ENCODE measurements around the gene SETD1B. TPM values are rescaled to one million over a fixed set of nuclear protein-coding genes. Genes with fewer than 3 reads are reported as not detected.
"Not testable (repeated sequence)": the region's sequence is repeated elsewhere in the genome, so short reads cannot be mapped to it uniquely, and the experiment has no call there.

SETD1B gene
- 2.0 and 2.7 TPM in 2 replicates for total RNA-seq (2014; rRNA removed; shearing (Covaris generic))
- polyA plus RNA-seq (2016; fragmentation: Nextera tagmentation; extraction: Ambion mirVana), result 1.7 and 2.0 TPM in 2 replicates

DNA sequence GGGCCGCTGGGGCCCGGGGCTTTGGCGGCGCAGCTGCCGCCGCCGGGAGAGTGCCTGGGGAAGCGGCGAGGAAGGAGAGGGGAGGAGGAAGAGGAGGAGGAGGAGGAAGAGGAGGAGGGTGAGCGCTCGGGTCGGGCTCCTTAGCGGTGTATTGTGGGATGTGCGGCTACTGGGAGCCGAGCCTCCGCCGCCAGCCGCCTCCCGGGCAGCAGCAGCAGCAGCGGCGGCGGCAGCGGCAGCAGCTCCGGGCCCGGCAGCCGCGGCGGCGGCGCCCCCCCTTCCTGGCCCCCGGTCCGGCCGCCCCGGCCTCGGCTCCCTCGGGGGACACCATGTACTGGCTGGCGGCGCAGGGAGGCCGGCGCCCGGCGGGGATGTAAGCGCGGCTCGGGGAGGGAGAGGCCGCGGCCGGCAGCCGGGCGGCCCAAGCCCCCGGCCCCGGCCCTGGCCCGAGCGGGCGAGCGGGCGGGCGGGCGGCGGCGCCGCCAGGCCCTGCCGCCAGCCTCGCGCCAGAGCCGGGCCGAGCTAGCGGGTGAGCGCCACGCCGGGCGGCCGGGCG is at the start of gene SETD1B:
TSS of gene SETD1B (plus strand) at position 149 of the 556 bp plus-strand sequence. CDS start 729 bp downstream, outside the sequence.
- Histone ChIP-seq H3K36me3 (ENCODE audit: low read depth) (no peaks in the 10 kb centered on the region), H3K9ac (peak within 1 kb of the TSS; percentile 99), H3K9me3 (ENCODE audit: low read depth) (no peaks in the 10 kb centered on the region), H3K4me3 (peak within 1 kb of the TSS; percentile 80), H3K27me3 (replicated peaks; ENCODE audit: insufficient read depth) (no peaks in the 10 kb centered on the region), H3F3A (ENCODE audit: insufficient read depth) (peaks cover 21% of the 10 kb centered on the region), H3K27ac (peak within 1 kb of the TSS; percentile 99), H3K4me1 (ENCODE audit: insufficient read depth) (peaks cover 23% of the 10 kb centered on the region), H3K4me2 (ENCODE audit: unreplicated experiment) (peak within 1 kb of the TSS; percentile 98), H3K79me2 (ENCODE audit: insufficient read depth) (peaks cover 65% of the 10 kb centered on the region), H2AFZ (peak within 1 kb of the TSS; percentile 80), H3K9me2 (ENCODE audit: insufficient read depth) (no peaks in the 10 kb centered on the region), H4K20me1 (ENCODE audit: insufficient read depth) (no peaks in the 10 kb centered on the region)
- TF ChIP-seq EZH2phosphoT487 (IDR thresholded peaks at IDR 0.05; ENCODE audit: insufficient read depth, low read depth), result no peak
- no peak for TF ChIP-seq EZH2 (IDR thresholded peaks at IDR 0.05; ENCODE audit: insufficient read depth, poor library complexity, severe bottlenecking)
- in situ Hi-C loops (cut with MboI), result no loop called here
- peak; percentile 75 for DNase-seq
- WGBS, 2 experiments (ENCODE audit: low coverage in 1 of 2, low lambda C conversion rate in 2 of 2, missing lambda C conversion rate in 2 of 2), result 0 to 3% methylated on average over 7 to 39 of the region's 74 CpGs

GRCh38 chr12:121754836-121755235 is 49.0 kb upstream of the SETD1B start:
- Histone ChIP-seq H3K27ac (no peak overlapping the region), H3K4me2 (ENCODE audit: unreplicated experiment) (no peak overlapping the region), H3K9me3 (ENCODE audit: low read depth) (no peaks in the 10 kb centered on the region)

GRCh38 chr12:121755591-121755990 is 48.2 kb upstream of the SETD1B start:
- H3K27me3 ChIP-seq (replicated peaks; ENCODE audit: insufficient read depth), result no peaks in the 10 kb centered on the region
- no peak for DNase-seq
- H3K79me2 ChIP-seq (ENCODE audit: insufficient read depth), result no peaks in the 10 kb centered on the region
- H3K9me2 ChIP-seq (ENCODE audit: insufficient read depth), result no peaks in the 10 kb centered on the region
- no peak overlapping the region for H3K27ac ChIP-seq
- H3F3A ChIP-seq (ENCODE audit: insufficient read depth), result no peaks in the 10 kb centered on the region
- no peaks in the 10 kb centered on the region for H3K9me3 ChIP-seq (ENCODE audit: low read depth)
- no peak overlapping the region for H2AFZ ChIP-seq
- no peak overlapping the region for H3K4me3 ChIP-seq
- 95 to 96% methylated on average over 3 of the region's 3 CpGs for WGBS, 2 experiments (ENCODE audit: low coverage in 1 of 2, low lambda C conversion rate in 2 of 2, missing lambda C conversion rate in 2 of 2)
- no peaks in the 10 kb centered on the region for H4K20me1 ChIP-seq (ENCODE audit: insufficient read depth)
- in situ Hi-C loops (cut with MboI), result no loop called here
- H3K4me1 ChIP-seq (ENCODE audit: insufficient read depth), result no peaks in the 10 kb centered on the region
- H3K9ac ChIP-seq, result no peak overlapping the region
- H3K36me3 ChIP-seq (ENCODE audit: low read depth), result no peaks in the 10 kb centered on the region
- no peak overlapping the region for H3K4me2 ChIP-seq (ENCODE audit: unreplicated experiment)
- TF ChIP-seq EZH2 (IDR thresholded peaks at IDR 0.05; ENCODE audit: insufficient read depth, poor library complexity, severe bottlenecking), result no peak

More at GRCh38 chr12:121754836-121755235, 49.0 kb upstream of the SETD1B start:
- Histone ChIP-seq H3K4me3 (no peak overlapping the region), H3K36me3 (ENCODE audit: low read depth) (no peaks in the 10 kb centered on the region), H3K4me1 (ENCODE audit: insufficient read depth) (no peaks in the 10 kb centered on the region), H3F3A (ENCODE audit: insufficient read depth) (no peaks in the 10 kb centered on the region), H3K9me2 (ENCODE audit: insufficient read depth) (no peaks in the 10 kb centered on the region), H3K79me2 (ENCODE audit: insufficient read depth) (no peaks in the 10 kb centered on the region), H3K27me3 (replicated peaks; ENCODE audit: insufficient read depth) (no peaks in the 10 kb centered on the region), H4K20me1 (ENCODE audit: insufficient read depth) (no peaks in the 10 kb centered on the region), H3K9ac (no peak overlapping the region), H2AFZ (no peak overlapping the region)
- in situ Hi-C loops (cut with MboI), result no loop called here
- 91 to 92% methylated on average over 11 of the region's 11 CpGs for WGBS, 2 experiments (ENCODE audit: low coverage in 1 of 2, low lambda C conversion rate in 2 of 2, missing lambda C conversion rate in 2 of 2)
- no peak for DNase-seq
- TF ChIP-seq EZH2phosphoT487 (IDR thresholded peaks at IDR 0.05; ENCODE audit: insufficient read depth, low read depth), result no peak
- TF ChIP-seq EZH2 (IDR thresholded peaks at IDR 0.05; ENCODE audit: insufficient read depth, poor library complexity, severe bottlenecking), result no peak

GRCh38 chr12:121758536-121758935 is 45.3 kb upstream of the SETD1B start:
- H3K9me3 ChIP-seq (ENCODE audit: low read depth); H4K20me1 ChIP-seq (ENCODE audit: insufficient read depth); H3K79me2 ChIP-seq (ENCODE audit: insufficient read depth); H3K36me3 ChIP-seq (ENCODE audit: low read depth); H3K4me3 ChIP-seq; H3K9me2 ChIP-seq (ENCODE audit: insufficient read depth); H3K27me3 ChIP-seq (replicated peaks; ENCODE audit: insufficient read depth); H3K4me1 ChIP-seq (ENCODE audit: insufficient read depth); H3K9ac ChIP-seq; DNase-seq; H3K27ac ChIP-seq; H3F3A ChIP-seq (ENCODE audit: insufficient read depth); H2AFZ ChIP-seq; H3K4me2 ChIP-seq (ENCODE audit: unreplicated experiment); in situ Hi-C loops (cut with MboI): not testable (repeated sequence)
- WGBS, 2 experiments (ENCODE audit: low coverage in 1 of 2, low lambda C conversion rate in 2 of 2, missing lambda C conversion rate in 2 of 2), result 94 to 100% methylated on average over 1 to 22 of the region's 22 CpGs

DNA sequence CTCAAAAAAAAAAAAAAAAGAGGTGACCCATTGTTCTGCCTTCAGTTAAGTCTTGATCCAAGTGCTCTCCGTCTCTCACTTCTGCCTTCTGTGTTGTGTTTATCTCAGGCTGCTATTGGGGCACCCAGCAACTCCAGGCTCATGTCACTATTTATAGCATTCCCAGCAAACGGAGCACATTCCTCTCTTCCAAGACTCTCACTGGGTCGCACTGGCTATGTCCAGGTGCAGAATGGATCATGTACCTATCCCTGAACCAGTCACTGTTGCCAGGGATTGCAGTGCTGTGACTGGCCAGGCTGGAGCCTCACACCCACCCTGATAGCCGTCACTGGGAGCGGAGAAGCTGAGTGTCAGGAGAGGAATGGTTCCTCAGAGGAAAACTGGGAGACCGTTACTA is 41.5 kb upstream of the SETD1B start:
- 91 to 92% methylated on average over 6 of the region's 6 CpGs for WGBS, 2 experiments (ENCODE audit: low coverage in 1 of 2, low lambda C conversion rate in 2 of 2, missing lambda C conversion rate in 2 of 2)
- Histone ChIP-seq H3K27ac (no peak overlapping the region), H3K9ac (no peak overlapping the region), H3F3A (ENCODE audit: insufficient read depth) (peaks cover 10% of the 10 kb centered on the region; the same call in 1 of the 2 replicates), H3K9me3 (ENCODE audit: low read depth) (no peaks in the 10 kb centered on the region), H3K4me2 (ENCODE audit: unreplicated experiment) (no peak overlapping the region), H3K27me3 (replicated peaks; ENCODE audit: insufficient read depth) (no peaks in the 10 kb centered on the region), H3K79me2 (ENCODE audit: insufficient read depth) (no peaks in the 10 kb centered on the region), H4K20me1 (ENCODE audit: insufficient read depth) (no peaks in the 10 kb centered on the region), H3K9me2 (ENCODE audit: insufficient read depth) (no peaks in the 10 kb centered on the region), H3K4me3 (no peak overlapping the region), H2AFZ (no peak overlapping the region), H3K4me1 (ENCODE audit: insufficient read depth) (peaks cover 21% of the 10 kb centered on the region), H3K36me3 (ENCODE audit: low read depth) (no peaks in the 10 kb centered on the region)
- DNase-seq, result no peak
- TF ChIP-seq EZH2phosphoT487 (IDR thresholded peaks at IDR 0.05; ENCODE audit: insufficient read depth, low read depth) (no peak), EZH2 (IDR thresholded peaks at IDR 0.05; ENCODE audit: insufficient read depth, poor library complexity, severe bottlenecking) (no peak)
- in situ Hi-C loops (cut with MboI), result no loop called here

Data from GM23248 (cell line).